T47D (cell line): ENCODE measurements around the gene ADCY2.

ENCODE experiments used
- DNase-seq, 2 experiments: peaks; one replicate each; pipeline versions ENCODE4 v3.0.0 to v3.0.0-alpha.2; 2011 to 2012; ENCODE audit warnings: low read depth in 1 of 2, low spot score in 1 of 2
- JUND ChIP-seq: IDR thresholded peaks from 2 replicates; pipeline ENCODE4 v1.6.1; 2012; ENCODE audit warnings: low read depth
- in situ Hi-C: cut with HindIII; loops from 2 replicates; pipeline ENCODE4 v1.10.0; 2016; ENCODE audit warnings: low sequenced_read_pairs, low pct_unique_long_range_greater_than_20kb

Gene ADCY2

DNA sequence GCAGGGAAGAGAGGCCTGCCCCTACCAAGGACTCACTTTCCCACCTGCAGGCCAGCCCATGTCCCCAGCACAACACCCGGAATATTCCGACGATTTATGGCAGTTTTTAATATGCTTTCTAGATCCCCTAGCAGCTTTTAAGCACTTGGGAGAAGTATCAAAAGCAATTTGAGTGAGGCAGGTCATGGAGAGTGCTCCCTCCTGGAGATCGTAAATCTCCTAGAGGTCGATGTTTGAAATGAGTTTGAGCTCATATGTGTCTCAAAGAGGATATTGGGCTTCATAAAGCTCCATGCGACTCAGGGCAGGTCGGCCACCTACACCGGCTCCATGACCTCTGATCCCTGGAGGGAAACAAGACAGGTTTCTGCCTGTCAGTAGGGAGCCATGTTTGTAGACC, 427.7 kb downstream of the ADCY2 start:
- no peak for TF ChIP-seq JUND
- DNase-seq, result no peak
- in situ Hi-C loops, result no loop called here

DNA sequence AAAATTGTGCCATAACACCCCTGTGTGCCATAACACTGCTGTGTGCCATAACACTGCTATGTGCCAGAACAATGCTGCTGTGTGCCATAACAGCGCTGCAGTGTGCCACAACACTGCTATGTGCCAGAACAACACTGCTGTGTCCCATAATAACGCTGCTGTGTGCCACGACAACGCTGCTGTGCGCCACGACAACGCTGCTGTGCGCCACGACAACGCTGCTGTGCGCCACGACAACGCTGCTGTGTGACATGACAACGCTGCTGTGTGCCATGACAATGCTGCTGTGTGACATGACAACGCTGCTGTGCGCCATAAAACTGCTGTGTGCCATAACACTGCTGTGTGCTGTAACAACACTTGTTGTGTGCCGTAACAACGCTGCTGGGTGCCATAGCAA, 429.1 kb downstream of the ADCY2 start:
- TF ChIP-seq JUND, result no peak
- DNase-seq, result no peak
- in situ Hi-C loops, result no loop called here

DNA sequence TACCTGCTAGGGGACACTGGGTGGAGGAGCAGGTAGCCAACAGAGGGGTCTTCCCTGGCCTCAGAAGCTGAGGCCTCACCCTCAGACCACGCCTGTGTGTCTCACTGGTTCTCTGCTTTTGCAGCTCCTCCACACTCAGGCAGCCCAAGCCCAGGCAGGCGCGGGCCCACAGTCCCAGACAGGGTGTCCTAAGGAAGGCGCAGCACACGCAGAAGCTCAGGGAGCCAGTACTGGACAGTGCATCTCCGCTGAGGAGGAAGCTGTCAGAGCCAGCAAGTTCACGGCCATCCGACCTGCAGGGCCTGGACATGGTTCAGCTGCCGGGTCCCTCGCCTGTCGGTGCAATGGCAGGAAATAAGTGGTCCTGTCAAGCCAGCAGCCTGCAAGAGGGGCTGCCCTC, 429.7 kb downstream of the ADCY2 start:
- DNase-seq, result no peak
- in situ Hi-C loops, result no loop called here
- TF ChIP-seq JUND, result no peak

- no peak for DNase-seq
- no peak for TF ChIP-seq JUND
- in situ Hi-C loops, result no loop called here
Observed at GRCh38 chr5:7827610-7828009, 431.7 kb downstream of the ADCY2 start.

- TF ChIP-seq JUND, result no peak
- in situ Hi-C loops, result no loop called here
- no peak for DNase-seq
Observed at GRCh38 chr5:7828269-7828668, 432.3 kb downstream of the ADCY2 start.

- TF ChIP-seq JUND, result no peak
- in situ Hi-C loops, result no loop called here
- no peak for DNase-seq
Observed at GRCh38 chr5:7834982-7835381, 439.0 kb downstream of the ADCY2 start.

- TF ChIP-seq JUND, result no peak
- DNase-seq, result no peak
- in situ Hi-C loops, result no loop called here
Observed at GRCh38 chr5:7837403-7837802, 441.5 kb downstream of the ADCY2 start.

GRCh38 chr5:7842531-7842930, 446.6 kb downstream of the ADCY2 start:
- no peak for TF ChIP-seq JUND
- in situ Hi-C loops, result no loop called here
- DNase-seq, result no peak

DNA sequence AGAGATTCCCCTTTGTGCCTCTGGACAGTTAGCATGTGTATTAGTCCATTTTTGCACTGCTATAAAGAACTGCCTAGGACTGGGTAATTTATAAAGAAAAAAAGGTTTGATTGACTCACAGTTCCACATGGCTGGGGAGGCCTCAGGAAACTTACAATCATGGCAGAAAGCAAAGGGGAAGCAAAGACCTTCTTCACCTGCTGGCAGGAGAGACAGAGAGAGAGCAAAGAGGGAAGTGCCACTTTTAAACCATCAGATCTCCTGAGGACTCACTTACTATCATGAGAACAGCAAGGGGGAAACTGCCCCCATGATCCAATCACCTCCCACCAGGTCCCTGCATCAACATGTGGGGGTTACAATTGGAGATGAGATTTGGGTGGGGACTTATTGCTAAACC, 449.0 kb downstream of the ADCY2 start:
- in situ Hi-C loops, result no loop called here
- no peak for DNase-seq
- TF ChIP-seq JUND, result no peak

- in situ Hi-C loops, result no loop called here
- DNase-seq, result no peak
- TF ChIP-seq JUND, result no peak
Observed at GRCh38 chr5:7845557-7845956, 449.6 kb downstream of the ADCY2 start.

- in situ Hi-C loops, result no loop called here
- no peak for DNase-seq
- no peak for TF ChIP-seq JUND
Observed at GRCh38 chr5:7846327-7846726, 450.4 kb downstream of the ADCY2 start.

DNA sequence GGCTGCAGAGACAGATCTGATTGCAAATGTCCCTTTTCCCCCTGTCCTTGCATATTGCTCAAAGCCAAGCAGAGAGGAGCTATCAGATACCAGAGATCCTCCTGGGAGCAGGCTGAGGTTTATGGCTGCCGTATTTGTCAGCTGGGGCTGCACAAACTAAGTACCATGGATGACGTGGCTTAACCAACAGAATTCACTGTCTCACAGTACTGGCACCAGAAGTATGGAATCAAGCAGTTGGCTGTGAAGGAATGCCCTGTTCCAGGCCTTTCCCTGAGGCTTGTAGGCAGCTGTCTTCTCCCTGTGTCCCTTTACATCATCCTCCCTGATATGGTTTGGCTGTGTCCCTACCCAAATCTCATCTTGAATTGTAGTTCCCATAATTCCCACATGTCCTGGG, 452.4 kb downstream of the ADCY2 start:
- TF ChIP-seq JUND, result no peak
- DNase-seq, result no peak
- in situ Hi-C loops, result no loop called here

GRCh38 chr5:7849681-7850394, 453.9 kb downstream of the ADCY2 start:
- no peak for DNase-seq
- in situ Hi-C loops, result no loop called here
- TF ChIP-seq JUND, result no peak
